Stomach (tissue), 9 donors: Measurements from ENCODE around the gene MSI2. TPM values are rescaled to one million over a fixed set of nuclear protein-coding genes. Genes with fewer than 3 reads are reported as not detected.

Experiments
- DNase-seq, 2 donors: peaks; one replicate each; pipeline versions ENCODE4 v3.0.0 to v3.0.0-alpha.2; 2013 to 2019
- H3K27ac ChIP-seq, 5 donors: fragments of 200-600 bp in 4 of 5; sonication (generic) in 4 of 5; one replicate each; pipeline ENCODE4 v1.5.1; 2013 to 2019; ENCODE audit warnings: mild to moderate bottlenecking in 1 of 5, moderate library complexity in 1 of 5
- H3K27me3 ChIP-seq, 3 donors: fragments of 200-600 bp; sonication (generic); one replicate each; pipeline ENCODE4 v1.5.1; 2017 to 2019; ENCODE audit warnings: mixed run types in 1 of 3
- H3K36me3 ChIP-seq, 4 donors: fragments of 200-600 bp; sonication (generic); 1 replicate in 3 of 4; 2 replicates in 1 of 4; pipeline ENCODE4 v1.5.1; 2016 to 2019
- H3K4me1 ChIP-seq, 4 donors: fragments of 200-600 bp; sonication (generic); one replicate each; pipeline ENCODE4 v1.5.1; 2016 to 2019
- H3K4me3 ChIP-seq, 4 donors: fragments of 200-600 bp; sonication (generic) in 3 of 4; one replicate each; pipeline ENCODE4 v1.5.1; 2016 to 2019; ENCODE audit warnings: mild to moderate bottlenecking in 1 of 4
- H3K9me3 ChIP-seq, 4 donors: fragments of 200-600 bp; sonication (generic); one replicate each; pipeline ENCODE4 v1.5.1; 2016 to 2019
- CTCF ChIP-seq, 7 experiments: fragments of 450-650 bp in 4 of 7; fragments of 200-600 bp in 3 of 7; sonication (generic) in 3 of 7; IDR thresholded peaks; one replicate each; pipeline ENCODE4 v1.5.1; 2016 to 2019; ENCODE audit warnings: antibody characterized with exemption in 7 of 7, control low read depth in 2 of 7, mild to moderate bottlenecking in 1 of 7
- EP300 ChIP-seq: sonication (generic); formaldehyde crosslinking; IDR thresholded peaks from one replicate; pipeline ENCODE4 v1.6.1; 2017; ENCODE audit warnings: antibody characterized with exemption
- POLR2A ChIP-seq, 4 donors: fragments of 450-650 bp; IDR thresholded peaks; one replicate each; pipeline ENCODE4 v1.6.1; 2016; ENCODE audit warnings: antibody characterized with exemption in 4 of 4, control low read depth in 2 of 4, mild to moderate bottlenecking in 1 of 4, moderate library complexity in 1 of 4
- POLR2AphosphoS5 ChIP-seq, 3 donors: sonication (generic); formaldehyde crosslinking; IDR thresholded peaks; one replicate each; pipeline ENCODE4 v1.6.1; 2016; ENCODE audit warnings: antibody characterized with exemption in 3 of 3
- WGBS, 5 donors: extraction: QIAGEN DNeasy Blood & Tissue Kit in 3 of 5; methylation state at CpG; one replicate each; pipeline versions ENCODE4 v1.1.5 to v1.1.7; 2013 to 2018; 5-methylcytosine and 5-hydroxymethylcytosine counted together
- intact Hi-C: fragments of 100-400 bp; cut with DNase I; formaldehyde crosslinking; loops from one replicate; pipeline ENCODE4 v1.15.1; 2023; ENCODE audit warnings: low total_unique reads
- polyA plus RNA-seq, 3 donors: library from polyadenylated mRNA; stranded (reverse); fragments of 200-250 nt; gene quantifications; one replicate each; pipeline ENCODE4 v1.2.3, GENCODE V29; 2013
- total RNA-seq, 5 donors: library from RNA; depleted of rRNA; stranded (reverse); fragments of >200 nt; gene quantifications; one replicate each; pipeline versions ENCODE4 v1.1.0 to v1.2.3, GENCODE V29; 2014 to 2016
- donor health status: healthy with polysubstance abuse.
- donor health status: Bipolar disorder and iron deficiency.
- donor health status: healthy.

The MSI2 gene
- total and polyA plus RNA-seq, 8 donors: 8.3 to 72.4 (median 22.9) TPM

GRCh38 chr17:57290981-57291380 lies 34.7 kb downstream of the MSI2 start:
- TF ChIP-seq POLR2AphosphoS5 (IDR thresholded peaks at IDR 0.05) (no peak), POLR2A (IDR thresholded peaks at IDR 0.05) (no peak), CTCF (IDR thresholded peaks at IDR 0.05) (no peak), EP300 (no peak)
- DNase-seq: no peak
- intact Hi-C loops: no loop called here
- no peak overlapping the region for H3K4me3 ChIP-seq
- WGBS, 5 donors: 87 to 92% (median 90%) methylated on average over 10 of the region's 10 CpGs
- peaks cover 0 to 27% (median 17%) of the 10 kb centered on the region in 4 donors for H3K4me1 ChIP-seq
- H3K9me3 ChIP-seq: no peaks in the 10 kb centered on the region
- peaks cover 0 to 10% (median 3%) of the 10 kb centered on the region in 4 donors for H3K36me3 ChIP-seq
- no peak overlapping the region for H3K27ac ChIP-seq
- no peaks in the 10 kb centered on the region for H3K27me3 ChIP-seq

- intact Hi-C loops: no loop called here
- WGBS, 5 donors: 95 to 98% (median 95%) methylated on average over 5 of the region's 5 CpGs
- TF ChIP-seq EP300 (no peak), POLR2AphosphoS5 (IDR thresholded peaks at IDR 0.05) (no peak), CTCF (IDR thresholded peaks at IDR 0.05) (no peak), POLR2A (IDR thresholded peaks at IDR 0.05) (no peak)
- H3K27ac ChIP-seq: no peak overlapping the region
- peaks cover 0 to 27% (median 12%) of the 10 kb centered on the region in 4 donors for H3K4me1 ChIP-seq
- H3K4me3 ChIP-seq: no peak overlapping the region
- no peaks in the 10 kb centered on the region for H3K27me3 ChIP-seq
- no peak for DNase-seq
- peaks cover 0 to 6% (median 2%) of the 10 kb centered on the region in 4 donors for H3K36me3 ChIP-seq
- H3K9me3 ChIP-seq: no peaks in the 10 kb centered on the region
These were observed 35.8 kb downstream of the MSI2 start for GRCh38 chr17:57292091-57292490.

- no peaks in the 10 kb centered on the region for H3K27me3 ChIP-seq
- peaks cover 0 to 1% (median 0%) of the 10 kb centered on the region in 4 donors for H3K9me3 ChIP-seq
- peaks cover 0 to 27% (median 5%) of the 10 kb centered on the region in 4 donors for H3K4me1 ChIP-seq
- no peak overlapping the region for H3K4me3 ChIP-seq
- peaks cover 0 to 13% (median 10%) of the 10 kb centered on the region in 4 donors for H3K36me3 ChIP-seq
- WGBS, 5 donors: 82 to 92% (median 91%) methylated on average over 10 of the region's 10 CpGs
- peak in 1 of 2 donors; percentile 29 for DNase-seq
- TF ChIP-seq POLR2AphosphoS5 (IDR thresholded peaks at IDR 0.05) (no peak), POLR2A (IDR thresholded peaks at IDR 0.05) (no peak), EP300 (no peak), CTCF (IDR thresholded peaks at IDR 0.05) (no peak)
- H3K27ac ChIP-seq: no peak overlapping the region
- intact Hi-C loops: no loop called here
These were observed 36.8 kb downstream of the MSI2 start for GRCh38 chr17:57293077-57293476.

- Histone ChIP-seq H3K4me3 (no peak overlapping the region), H3K36me3 (peaks cover 0 to 23% (median 13%) of the 10 kb centered on the region in 4 donors), H3K27me3 (no peaks in the 10 kb centered on the region), H3K9me3 (peaks cover 0 to 5% (median 0%) of the 10 kb centered on the region in 4 donors), H3K27ac (no peak overlapping the region), H3K4me1 (peaks cover 0 to 17% (median under 1%) of the 10 kb centered on the region in 4 donors)
- intact Hi-C loops: no loop called here
- DNase-seq: no peak
- TF ChIP-seq EP300: no peak
- no peak for TF ChIP-seq CTCF (IDR thresholded peaks at IDR 0.05)
- no peak for TF ChIP-seq POLR2AphosphoS5 (IDR thresholded peaks at IDR 0.05)
- TF ChIP-seq POLR2A (IDR thresholded peaks at IDR 0.05): no peak
- 81 to 85% (median 83%) methylated on average over 7 of the region's 7 CpGs for WGBS, 5 donors
These were observed 37.8 kb downstream of the MSI2 start for GRCh38 chr17:57294101-57294500.
